Measurements from ENCODE around the gene CLEC1A.
"Not testable (repeated sequence)": the region's sequence is repeated elsewhere in the genome, so short reads cannot be mapped to it uniquely, and the experiment has no call there.

The CLEC1A gene

GRCh38 chr12:10031321-10031720, 67.5 kb downstream of the CLEC1A start:
- Histone ChIP-seq H3K4me3 (ENCODE audit: low read depth in 1 of 2, low read length in 1 of 2) (peak overlapping the region; percentile 50 to 51), H3K36me3 (no peaks in the 10 kb centered on the region), H3K4me1 (ENCODE audit: control insufficient read depth in 1 of 2, insufficient read depth in 1 of 2, low read depth in 1 of 2, low read length in 1 of 2) (peaks cover 74 to 80% of the 10 kb centered on the region in 2 experiments), H3K27me3 (no peaks in the 10 kb centered on the region), H3K9me3 (no peaks in the 10 kb centered on the region), H3K27ac (peak overlapping the region; percentile 87)
- TF ChIP-seq, protein P1, sequence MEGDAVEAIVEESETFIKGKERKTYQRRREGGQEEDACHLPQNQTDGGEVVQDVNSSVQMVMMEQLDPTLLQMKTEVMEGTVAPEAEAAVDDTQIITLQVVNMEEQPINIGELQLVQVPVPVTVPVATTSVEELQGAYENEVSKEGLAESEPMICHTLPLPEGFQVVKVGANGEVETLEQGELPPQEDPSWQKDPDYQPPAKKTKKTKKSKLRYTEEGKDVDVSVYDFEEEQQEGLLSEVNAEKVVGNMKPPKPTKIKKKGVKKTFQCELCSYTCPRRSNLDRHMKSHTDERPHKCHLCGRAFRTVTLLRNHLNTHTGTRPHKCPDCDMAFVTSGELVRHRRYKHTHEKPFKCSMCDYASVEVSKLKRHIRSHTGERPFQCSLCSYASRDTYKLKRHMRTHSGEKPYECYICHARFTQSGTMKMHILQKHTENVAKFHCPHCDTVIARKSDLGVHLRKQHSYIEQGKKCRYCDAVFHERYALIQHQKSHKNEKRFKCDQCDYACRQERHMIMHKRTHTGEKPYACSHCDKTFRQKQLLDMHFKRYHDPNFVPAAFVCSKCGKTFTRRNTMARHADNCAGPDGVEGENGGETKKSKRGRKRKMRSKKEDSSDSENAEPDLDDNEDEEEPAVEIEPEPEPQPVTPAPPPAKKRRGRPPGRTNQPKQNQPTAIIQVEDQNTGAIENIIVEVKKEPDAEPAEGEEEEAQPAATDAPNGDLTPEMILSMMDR (IDR thresholded peaks at IDR 0.05), result no peak

GRCh38 chr12:10030446-10030845, 68.3 kb downstream of the CLEC1A start, which contains the start of gene CLEC9A:
TSS of gene CLEC9A (plus strand) at chr12:10030682. CDS start at chr12:10052688, 22,006 bp downstream.
- Histone ChIP-seq H3K4me1 (ENCODE audit: control insufficient read depth in 1 of 2, insufficient read depth in 1 of 2, low read depth in 1 of 2, low read length in 1 of 2) (peaks cover 69 to 72% of the 10 kb centered on the region in 2 experiments), H3K27ac (peak within 1 kb of the TSS; percentile 87), H3K9me3 (no peaks in the 10 kb centered on the region), H3K27me3 (no peaks in the 10 kb centered on the region), H3K36me3 (no peaks in the 10 kb centered on the region), H3K4me3 (ENCODE audit: low read depth in 1 of 2, low read length in 1 of 2) (peak within 1 kb of the TSS; percentile 50 to 51)
- TF ChIP-seq, protein P1 (IDR thresholded peaks at IDR 0.05), result no peak

GRCh38 chr12:10027721-10028120, 71.1 kb downstream of the CLEC1A start:
- no peaks in the 10 kb centered on the region for H3K27me3 ChIP-seq
- TF ChIP-seq, protein P1 (IDR thresholded peaks at IDR 0.05), result no peak
- peak overlapping the region; percentile 2 to 12 for H3K4me3 ChIP-seq (ENCODE audit: low read depth in 1 of 2, low read length in 1 of 2)
- H3K9me3 ChIP-seq, result no peaks in the 10 kb centered on the region
- H3K27ac ChIP-seq, result peak overlapping the region; percentile 84
- no peaks in the 10 kb centered on the region for H3K36me3 ChIP-seq
- peaks cover 51 to 52% of the 10 kb centered on the region in 2 experiments for H3K4me1 ChIP-seq (ENCODE audit: control insufficient read depth in 1 of 2, insufficient read depth in 1 of 2, low read depth in 1 of 2, low read length in 1 of 2)

GRCh38 chr12:10027311-10027710, 71.5 kb downstream of the CLEC1A start:
- Histone ChIP-seq H3K9me3 (no peaks in the 10 kb centered on the region), H3K4me1 (ENCODE audit: control insufficient read depth in 1 of 2, insufficient read depth in 1 of 2, low read depth in 1 of 2, low read length in 1 of 2) (peaks cover 48 to 52% of the 10 kb centered on the region in 2 experiments), H3K36me3 (no peaks in the 10 kb centered on the region), H3K27me3 (no peaks in the 10 kb centered on the region), H3K27ac (peak overlapping the region; percentile 84), H3K4me3 (ENCODE audit: low read depth in 1 of 2, low read length in 1 of 2) (peak overlapping the region in 1 of 2 experiments; percentile 2)
- TF ChIP-seq, protein P1 (IDR thresholded peaks at IDR 0.05), result no peak

- H3K36me3 ChIP-seq; H3K9me3 ChIP-seq; H3K4me3 ChIP-seq (ENCODE audit: low read depth in 1 of 2, low read length in 1 of 2); H3K27me3 ChIP-seq: not testable (repeated sequence)
- peaks cover 43 to 48% of the 10 kb centered on the region in 2 experiments for H3K4me1 ChIP-seq (ENCODE audit: control insufficient read depth in 1 of 2, insufficient read depth in 1 of 2, low read depth in 1 of 2, low read length in 1 of 2)
- H3K27ac ChIP-seq, result peak overlapping the region; percentile 84
Measured at GRCh38 chr12:10026666-10027065, 72.1 kb downstream of the CLEC1A start.

DNA sequence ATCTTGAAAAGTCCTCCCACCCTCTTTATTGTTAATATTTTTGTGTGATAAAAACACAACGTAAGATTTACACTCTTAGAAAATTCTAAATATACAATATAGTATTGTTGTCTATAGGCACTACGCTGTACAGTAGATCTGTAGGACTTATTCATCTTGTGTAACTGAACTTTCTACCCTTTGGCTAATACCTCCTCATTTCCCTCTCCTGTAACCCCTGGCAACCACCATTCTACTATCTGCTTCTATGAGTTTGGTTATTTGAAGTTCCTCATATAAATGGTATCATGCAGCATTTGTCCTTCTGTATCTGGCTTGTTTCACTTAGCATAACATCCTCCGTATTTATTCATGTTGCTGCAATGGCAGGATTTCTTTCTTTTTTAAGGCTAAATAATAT, 73.5 kb downstream of the CLEC1A start:
- H3K9me3 ChIP-seq, result no peaks in the 10 kb centered on the region
- TF ChIP-seq, protein P1 (IDR thresholded peaks at IDR 0.05), result no peak
- peaks cover 29 to 33% of the 10 kb centered on the region in 2 experiments for H3K4me1 ChIP-seq (ENCODE audit: control insufficient read depth in 1 of 2, insufficient read depth in 1 of 2, low read depth in 1 of 2, low read length in 1 of 2)
- no peaks in the 10 kb centered on the region for H3K27me3 ChIP-seq
- peaks cover 5% of the 10 kb centered on the region for H3K36me3 ChIP-seq
- H3K4me3 ChIP-seq (ENCODE audit: low read depth in 1 of 2, low read length in 1 of 2), result no peak overlapping the region
- H3K27ac ChIP-seq, result no peak overlapping the region

Measured in neutrophil (primary cell).